IgD-negative memory B cell (primary cell): ENCODE results near the gene ZNF132. TPM values are rescaled to one million over a fixed set of nuclear protein-coding genes. Genes with fewer than 3 reads are reported as not detected.

Experiments
- polyA plus RNA-seq: library from polyadenylated mRNA; unstranded; fragments of 300-500 nt; fragmentation: Illumina TruSeq; gene quantifications from one replicate; pipeline ENCODE4 v1.2.3, GENCODE V29; 2021

The ZNF132 gene
- polyA plus RNA-seq, 1 donor from 2014 or later: 0.53 TPM

Other genes starting within 250 kb of the ZNF132 start
- gene ZNF544, start 211.2 kb downstream of the ZNF132 start, polyA plus RNA-seq: 32.4 TPM
- gene ZNF8, start 161.2 kb downstream of the ZNF132 start, polyA plus RNA-seq: 0.98 TPM
- gene ERVK3-1, start 134.8 kb downstream of the ZNF132 start, polyA plus RNA-seq: 76.1 TPM
- gene ZSCAN22, start 113.2 kb downstream of the ZNF132 start, polyA plus RNA-seq: 2.9 TPM
- gene A1BG, start 86.7 kb downstream of the ZNF132 start, polyA plus RNA-seq: 70.2 TPM
- gene ZNF497, start 77.4 kb downstream of the ZNF132 start, polyA plus RNA-seq: 2.1 TPM
- gene ZNF837, start 59.1 kb downstream of the ZNF132 start, polyA plus RNA-seq: 8.0 TPM
- gene RPS5, start 52.9 kb downstream of the ZNF132 start, polyA plus RNA-seq: 1,545 TPM
- gene RNF225, start 44.5 kb downstream of the ZNF132 start, polyA plus RNA-seq: not detected
- gene ZNF584, start 31.5 kb downstream of the ZNF132 start, polyA plus RNA-seq: 3.5 TPM
- 1.6 TPM for gene ZNF324B, start 11.5 kb upstream of the ZNF132 start, polyA plus RNA-seq
- gene ZNF324, start 26.9 kb upstream of the ZNF132 start, polyA plus RNA-seq: 12.4 TPM
- 6.7 TPM for gene ZNF446, start 36.2 kb upstream of the ZNF132 start, polyA plus RNA-seq
- gene SLC27A5, start 71.8 kb upstream of the ZNF132 start, polyA plus RNA-seq: 10.3 TPM
- gene ZBTB45, start 79.7 kb upstream of the ZNF132 start, polyA plus RNA-seq: 7.6 TPM
- gene TRIM28, start 103.9 kb upstream of the ZNF132 start, polyA plus RNA-seq: 38.9 TPM
- 160 TPM for gene CHMP2A, start 115.0 kb upstream of the ZNF132 start, polyA plus RNA-seq
- 10.0 TPM for gene UBE2M, start 118.5 kb upstream of the ZNF132 start, polyA plus RNA-seq
- 11.5 TPM for gene MZF1, start 133.2 kb upstream of the ZNF132 start, polyA plus RNA-seq